GM03348 (cell line): ENCODE results near the gene MYL2.

ENCODE experiments used
- DNase-seq: peaks from one replicate; pipeline ENCODE4 v3.0.0; 2012; ENCODE audit warnings: low spot score

MYL2 gene

GRCh38 chr12:110896559-110896958 lies 23.8 kb downstream of the MYL2 start:
- DNase-seq = no peak

- no peak for DNase-seq
These were observed 26.4 kb downstream of the MYL2 start for GRCh38 chr12:110893956-110894355.

DNA sequence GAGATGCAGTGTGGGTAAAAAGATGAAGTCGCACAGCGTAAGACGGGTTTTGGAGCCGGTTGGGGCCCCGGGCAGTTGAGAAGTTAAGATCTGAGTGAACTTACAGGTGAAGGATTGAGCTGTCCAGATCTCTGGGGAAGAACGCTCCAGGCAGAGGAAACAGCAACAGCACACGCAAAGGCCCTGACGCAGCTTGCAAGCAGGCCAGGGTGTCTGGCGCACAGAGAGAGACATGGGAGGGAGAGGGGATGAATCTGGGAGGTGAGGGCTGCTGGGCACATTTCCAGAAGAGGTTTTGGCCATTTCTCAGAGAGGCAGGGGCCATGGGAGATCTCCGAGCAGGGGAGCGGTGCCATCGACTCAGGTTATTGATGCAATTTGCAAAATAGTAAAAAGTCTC lies 31.0 kb downstream of the MYL2 start:
- no peak for DNase-seq

GRCh38 chr12:110888256-110888991 lies 32.0 kb downstream of the MYL2 start:
- no peak for DNase-seq

DNA sequence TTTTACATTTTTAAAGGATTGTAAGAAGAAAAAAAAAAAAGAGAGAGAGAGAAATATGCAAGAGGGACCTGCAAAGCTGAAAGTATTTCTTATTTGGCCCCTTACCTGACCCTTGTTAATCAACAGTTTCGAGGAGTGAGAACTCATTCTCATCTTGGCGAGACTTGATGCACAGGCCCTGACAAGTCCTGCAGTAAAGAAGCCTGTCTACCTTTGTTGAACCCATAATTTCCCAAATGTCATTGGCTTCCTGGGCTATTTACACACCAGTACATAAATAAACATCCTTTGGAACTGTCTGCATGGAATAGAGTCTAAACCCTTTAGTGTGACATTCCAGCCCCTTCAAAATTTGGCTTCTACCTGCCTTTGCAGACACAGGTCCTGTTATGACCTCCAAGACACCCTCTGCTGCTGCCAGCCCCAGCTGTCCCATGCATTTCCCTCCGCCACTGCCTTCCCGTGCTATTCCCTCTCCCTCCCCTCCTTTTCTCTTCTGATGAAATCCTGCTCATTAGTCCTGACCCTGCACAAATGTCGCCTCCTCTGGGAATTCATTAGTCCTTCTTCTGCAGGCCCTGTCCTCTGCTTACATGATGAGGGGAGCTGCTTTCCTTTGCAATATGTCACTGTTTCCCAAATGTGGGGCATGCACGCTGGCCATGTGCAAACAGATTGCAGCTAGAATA lies 35.1 kb downstream of the MYL2 start:
- DNase-seq = no peak

GRCh38 chr12:110883251-110883650 lies 37.1 kb downstream of the MYL2 start:
- no peak for DNase-seq

GRCh38 chr12:110880651-110881050 lies 39.7 kb downstream of the MYL2 start:
- DNase-seq = no peak

DNA sequence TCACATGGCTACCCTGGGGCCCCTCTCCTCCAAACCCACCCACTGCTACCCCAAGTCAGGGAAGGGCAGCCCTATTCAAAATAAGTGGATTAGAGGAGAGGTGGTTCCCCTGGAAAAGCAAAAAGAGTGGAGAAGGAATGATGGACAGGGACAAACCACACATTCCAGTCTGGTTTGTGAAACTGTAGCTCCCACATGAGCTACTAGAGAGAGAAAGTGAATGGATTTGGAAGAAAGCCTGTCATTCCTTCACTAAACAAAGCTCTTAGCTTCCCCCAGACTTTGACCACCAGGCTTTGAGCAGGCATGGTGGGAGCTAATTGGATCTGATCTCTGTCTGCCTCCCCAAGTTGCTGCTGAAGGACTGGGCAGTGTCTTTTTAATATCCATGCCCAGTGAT lies 45.6 kb downstream of the MYL2 start:
- DNase-seq = no peak

DNA sequence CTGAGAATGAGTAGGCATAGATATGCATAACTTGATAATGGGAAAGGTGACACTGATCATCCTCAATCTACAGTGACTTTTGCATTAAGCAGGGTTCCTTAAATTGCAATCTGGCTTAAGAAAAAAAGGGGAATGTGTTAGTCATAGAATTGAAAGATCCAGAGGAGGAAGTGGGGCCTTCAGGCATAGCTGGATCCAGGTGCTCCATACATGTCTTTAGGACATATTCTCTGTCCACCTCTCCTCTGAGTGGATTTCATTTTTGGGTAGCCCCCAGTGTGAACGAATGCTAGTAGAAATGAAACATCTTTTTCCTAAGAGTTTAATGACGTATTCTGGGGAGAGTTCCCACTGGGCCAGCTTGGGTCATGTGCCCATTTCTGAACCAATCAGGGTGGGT lies 46.0 kb downstream of the MYL2 start:
- DNase-seq = no peak

DNA sequence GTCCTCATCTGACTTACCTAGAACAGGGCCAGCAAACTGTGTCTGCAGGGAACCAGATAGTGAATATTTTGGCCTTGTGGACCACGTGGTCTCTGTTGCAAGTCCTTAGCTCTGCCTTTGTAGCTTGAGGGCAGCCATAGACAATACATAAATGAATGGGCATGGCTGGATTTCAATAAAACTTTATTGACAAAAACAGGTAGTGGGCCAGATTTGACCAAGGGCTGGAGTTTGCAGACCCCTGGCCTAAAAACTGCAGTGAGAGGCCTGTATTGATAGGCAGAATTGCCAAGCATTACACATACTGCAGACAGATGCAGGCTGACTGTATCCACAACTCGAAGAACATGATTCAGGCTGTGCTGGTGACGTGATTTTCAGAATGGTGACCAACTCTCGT lies 48.3 kb downstream of the MYL2 start:
- DNase-seq = no peak

DNA sequence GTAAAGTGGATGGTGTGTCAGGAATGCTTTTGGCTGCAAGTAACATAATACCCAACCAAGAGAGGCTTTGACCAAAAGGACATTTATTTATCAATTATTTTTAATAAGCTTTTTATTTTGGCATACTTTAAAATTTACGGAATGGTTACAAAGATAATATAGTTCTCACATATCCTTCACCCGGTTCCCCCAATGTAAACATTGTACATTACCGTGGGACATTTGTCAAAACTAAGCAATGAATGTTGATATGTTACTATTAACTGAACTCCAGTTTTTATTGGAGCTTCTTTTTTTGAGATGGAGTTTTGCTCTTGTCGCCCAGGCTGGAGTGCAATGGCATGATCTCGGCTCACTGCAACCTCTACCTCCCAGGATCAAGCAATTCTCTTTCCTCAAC lies 50.6 kb downstream of the MYL2 start:
- no peak for DNase-seq

DNA sequence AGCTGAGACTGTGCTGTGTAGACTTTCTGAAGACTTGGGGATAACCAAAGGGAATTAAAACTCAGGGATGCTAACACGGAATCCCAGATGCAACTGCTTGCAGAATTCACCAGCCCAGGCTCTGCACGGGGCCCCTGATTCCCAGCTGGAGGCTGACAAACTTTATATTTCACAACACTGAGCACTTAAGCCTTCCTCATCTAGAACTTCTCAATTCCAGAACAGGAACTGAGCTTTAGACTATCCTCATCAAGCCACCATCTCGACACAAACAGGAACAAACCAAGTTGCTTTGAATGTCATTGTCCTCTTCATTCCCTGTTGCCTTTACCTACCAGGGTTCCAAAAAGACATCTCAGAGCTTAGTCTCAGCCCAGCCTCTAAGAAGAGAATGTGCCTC lies 51.4 kb downstream of the MYL2 start:
- no peak for DNase-seq

DNA sequence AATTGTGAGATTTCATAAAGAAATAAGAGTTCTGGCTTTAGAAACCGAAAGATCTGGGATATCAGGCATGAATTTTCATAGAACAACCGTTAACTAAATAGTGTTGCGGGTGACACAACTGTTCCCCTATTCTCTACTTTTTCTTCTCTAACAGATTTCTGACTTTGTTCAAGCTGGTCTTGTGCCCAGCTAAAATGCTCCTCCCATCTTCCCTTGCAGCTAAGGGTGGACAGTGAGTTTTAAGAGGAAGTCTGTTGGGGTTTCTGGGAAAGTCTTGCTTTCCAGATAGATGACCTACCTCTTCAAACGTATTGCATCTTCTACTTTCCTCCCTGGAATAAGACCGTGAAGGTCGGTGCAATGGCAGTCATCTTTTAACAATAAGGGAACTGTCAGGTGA lies 54.9 kb downstream of the MYL2 start:
- no peak for DNase-seq

GRCh38 chr12:110863161-110863560 lies 57.2 kb downstream of the MYL2 start:
- DNase-seq = no peak

GRCh38 chr12:110862329-110862728 lies 58.0 kb downstream of the MYL2 start:
- DNase-seq = no peak

DNA sequence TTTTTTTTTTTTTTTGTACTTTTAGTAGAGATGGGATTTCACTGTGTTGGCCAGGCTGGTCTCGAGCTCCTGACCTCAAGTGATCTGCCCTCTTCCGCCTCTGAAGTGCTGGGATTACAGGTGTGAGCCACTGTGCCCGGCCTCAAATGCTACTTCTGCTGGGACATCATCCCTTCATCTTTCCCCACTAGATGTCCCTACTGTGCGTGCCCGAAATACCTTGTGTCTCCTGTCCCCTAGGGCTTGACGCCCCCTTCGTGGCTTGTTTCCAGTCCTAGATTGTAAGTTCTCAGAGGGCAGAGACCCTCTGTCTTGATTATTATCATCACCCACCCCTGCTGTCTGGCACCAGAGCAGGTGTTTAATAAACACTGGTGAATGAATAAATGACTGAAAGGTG lies 58.6 kb downstream of the MYL2 start:
- no peak for DNase-seq
